Tibial nerve (tissue), 4 donors: ENCODE measurements around the gene IGFL2.

Experiments
- EP300 ChIP-seq, 2 donors: sonication (generic); formaldehyde crosslinking; IDR thresholded peaks; one replicate each; pipeline ENCODE4 v1.6.1; 2017; ENCODE audit warnings: antibody characterized with exemption in 2 of 2, mild to moderate bottlenecking in 1 of 2
- POLR2A ChIP-seq, 2 donors: fragments of 450-650 bp; IDR thresholded peaks; one replicate each; pipeline ENCODE4 v1.6.1; 2017; ENCODE audit warnings: antibody characterized with exemption in 2 of 2, mild to moderate bottlenecking in 2 of 2, moderate library complexity in 2 of 2
- TF ChIP-seq, protein P1 (sequence below), 5 experiments: fragments of 200-600 bp in 3 of 5; fragments of 450-650 bp in 2 of 5; sonication (generic) in 3 of 5; IDR thresholded peaks; one replicate each; pipeline ENCODE4 v1.5.1; 2016 to 2019; ENCODE audit warnings: antibody characterized with exemption in 5 of 5, mild to moderate bottlenecking in 3 of 5, moderate library complexity in 2 of 5

DNA sequence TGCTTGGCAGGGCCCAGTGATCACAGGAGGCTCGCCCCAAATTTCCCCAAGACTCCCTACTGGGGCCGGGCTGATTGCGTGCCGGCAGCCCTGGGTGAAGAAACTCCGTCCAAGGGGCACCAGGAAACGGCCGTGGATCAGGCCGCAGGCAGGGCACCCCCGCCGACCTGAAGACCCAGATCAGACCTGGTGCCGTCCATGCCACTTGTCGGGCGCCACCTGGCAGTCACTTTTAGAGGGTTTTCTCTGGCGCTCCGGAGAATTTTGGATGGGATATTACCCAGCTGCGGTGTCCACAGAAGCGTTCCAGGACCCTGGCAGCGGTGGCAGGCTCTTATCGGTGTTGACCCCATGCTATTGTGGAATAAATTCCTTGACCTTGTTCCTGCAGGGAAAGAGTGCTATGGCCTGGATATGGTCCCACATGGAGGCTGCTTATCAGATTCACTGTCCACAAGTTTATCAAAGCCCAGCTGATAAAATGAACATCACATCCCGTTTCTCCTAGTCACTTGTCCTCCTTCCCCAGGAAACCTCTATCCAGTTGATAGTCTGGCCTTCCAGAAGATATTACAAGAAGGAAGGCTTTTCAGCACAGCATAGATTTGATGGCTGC, 38.2 kb downstream of the IGFL2 start:
- TF ChIP-seq POLR2A (IDR thresholded peaks at IDR 0.05) = no peak
- TF ChIP-seq, protein P1, sequence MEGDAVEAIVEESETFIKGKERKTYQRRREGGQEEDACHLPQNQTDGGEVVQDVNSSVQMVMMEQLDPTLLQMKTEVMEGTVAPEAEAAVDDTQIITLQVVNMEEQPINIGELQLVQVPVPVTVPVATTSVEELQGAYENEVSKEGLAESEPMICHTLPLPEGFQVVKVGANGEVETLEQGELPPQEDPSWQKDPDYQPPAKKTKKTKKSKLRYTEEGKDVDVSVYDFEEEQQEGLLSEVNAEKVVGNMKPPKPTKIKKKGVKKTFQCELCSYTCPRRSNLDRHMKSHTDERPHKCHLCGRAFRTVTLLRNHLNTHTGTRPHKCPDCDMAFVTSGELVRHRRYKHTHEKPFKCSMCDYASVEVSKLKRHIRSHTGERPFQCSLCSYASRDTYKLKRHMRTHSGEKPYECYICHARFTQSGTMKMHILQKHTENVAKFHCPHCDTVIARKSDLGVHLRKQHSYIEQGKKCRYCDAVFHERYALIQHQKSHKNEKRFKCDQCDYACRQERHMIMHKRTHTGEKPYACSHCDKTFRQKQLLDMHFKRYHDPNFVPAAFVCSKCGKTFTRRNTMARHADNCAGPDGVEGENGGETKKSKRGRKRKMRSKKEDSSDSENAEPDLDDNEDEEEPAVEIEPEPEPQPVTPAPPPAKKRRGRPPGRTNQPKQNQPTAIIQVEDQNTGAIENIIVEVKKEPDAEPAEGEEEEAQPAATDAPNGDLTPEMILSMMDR (IDR thresholded peaks at IDR 0.05) = no peak
- no peak for TF ChIP-seq EP300 (IDR thresholded peaks at IDR 0.05)
